HG03354 (cell line): ENCODE data around the gene ZFAND5.

Experiments
- ATAC-seq: cut with Tn5 transposase; IDR thresholded peaks from one replicate; pipeline ENCODE4 v1.9.1; 2021; ENCODE audit warnings: mild to moderate bottlenecking; ENCODE audit not compliant: unreplicated experiment, poor library complexity, severe bottlenecking

ZFAND5 gene

GRCh38 chr9:72332351-72332750, 32.7 kb downstream of the ZFAND5 start:
- ATAC-seq, result no peak

DNA sequence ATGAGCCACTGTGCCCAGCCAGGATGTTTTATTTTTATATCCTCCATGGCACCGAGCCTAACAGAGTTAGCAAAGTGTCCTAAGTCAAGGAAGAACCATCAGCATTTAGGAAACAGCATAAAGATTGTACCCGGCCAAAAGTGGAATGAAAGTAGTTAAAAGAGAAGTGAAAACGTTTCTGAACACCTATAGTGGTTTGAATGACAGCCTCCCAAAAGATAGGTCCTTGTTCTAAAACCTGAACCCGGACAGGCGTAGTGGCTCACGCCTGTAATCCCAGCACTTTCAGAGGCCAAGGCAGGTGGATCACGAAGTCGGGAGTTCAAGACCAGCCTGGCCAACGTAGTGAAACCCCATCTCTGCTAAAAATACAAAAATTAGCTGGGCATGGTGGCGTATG, 37.4 kb downstream of the ZFAND5 start:
- peak; percentile 44 for ATAC-seq

DNA sequence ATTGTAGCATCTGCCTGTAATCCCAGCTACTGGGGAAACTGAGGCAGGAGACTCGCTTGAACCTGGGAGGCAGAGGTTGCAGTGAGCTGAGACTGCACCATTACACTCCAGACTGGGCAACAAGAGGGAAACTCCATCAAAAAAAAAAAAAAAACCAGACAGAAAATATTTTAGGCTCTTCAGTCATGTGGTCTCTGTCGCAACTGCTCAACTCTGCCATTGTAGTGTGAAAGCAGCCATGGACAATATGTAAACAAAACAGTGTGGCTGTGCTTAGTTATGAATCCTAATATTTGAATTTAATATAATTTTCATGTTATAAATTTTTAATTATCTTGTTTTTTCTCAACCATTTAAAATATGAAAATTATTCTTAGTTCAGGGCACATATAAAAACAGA, 38.4 kb downstream of the ZFAND5 start:
- no peak for ATAC-seq

DNA sequence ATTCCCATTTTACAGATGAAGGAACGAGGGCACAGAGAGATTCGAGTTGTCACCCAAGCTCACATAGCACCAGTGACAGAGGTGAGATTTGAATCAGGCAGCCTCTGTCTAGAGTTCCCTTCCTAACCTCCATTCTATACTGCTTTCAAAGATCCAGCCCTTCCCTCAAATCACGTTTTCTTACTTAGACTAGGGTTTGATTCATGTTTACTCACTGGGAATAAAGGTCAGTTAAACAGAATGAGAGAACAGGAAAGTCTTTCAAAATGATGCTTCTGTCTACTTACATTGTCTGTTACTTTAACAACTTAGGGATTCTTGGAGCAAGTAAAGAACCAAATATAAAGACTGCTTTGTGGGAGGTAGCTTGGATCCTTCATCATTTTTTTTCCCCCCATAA, 40.0 kb downstream of the ZFAND5 start:
- ATAC-seq, result no peak

DNA sequence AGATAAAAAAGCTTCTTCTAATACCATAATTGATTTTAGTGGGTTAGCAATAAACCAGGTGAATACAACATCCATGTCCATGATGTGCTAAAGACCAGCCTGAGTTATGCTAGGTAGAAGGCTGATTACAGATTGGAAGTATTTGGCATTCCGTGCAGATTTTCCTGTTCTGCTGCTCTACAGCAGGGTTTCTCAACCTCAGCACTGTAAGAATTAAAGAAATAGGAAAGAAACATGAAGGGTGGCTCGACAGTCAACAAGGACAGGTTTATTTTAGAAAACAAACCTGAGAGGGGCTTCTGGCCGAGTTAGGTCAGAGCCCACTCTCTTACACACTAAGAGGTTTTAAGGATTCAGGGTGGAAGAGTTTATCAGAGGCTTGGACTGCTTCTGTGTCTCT, 42.3 kb downstream of the ZFAND5 start:
- no peak for ATAC-seq

DNA sequence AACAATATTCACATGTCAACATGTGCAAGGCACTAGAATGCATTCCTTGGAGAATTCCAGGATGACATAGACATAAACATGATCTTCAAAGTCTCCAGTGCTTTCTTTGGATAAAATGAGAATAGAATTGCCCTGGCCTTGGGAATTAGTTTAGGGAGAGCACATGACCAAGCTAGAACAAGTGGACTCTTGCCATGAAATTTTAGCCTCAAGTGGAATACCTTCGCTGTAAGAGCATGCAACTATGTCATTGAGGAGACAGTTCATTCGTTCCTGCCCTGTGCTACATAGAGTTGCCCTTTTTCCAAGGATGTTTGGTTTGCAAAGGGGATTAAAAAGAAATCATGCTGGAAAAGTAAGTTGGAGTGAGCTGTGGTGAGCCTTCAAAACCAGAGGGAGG, 42.7 kb downstream of the ZFAND5 start:
- no peak for ATAC-seq

DNA sequence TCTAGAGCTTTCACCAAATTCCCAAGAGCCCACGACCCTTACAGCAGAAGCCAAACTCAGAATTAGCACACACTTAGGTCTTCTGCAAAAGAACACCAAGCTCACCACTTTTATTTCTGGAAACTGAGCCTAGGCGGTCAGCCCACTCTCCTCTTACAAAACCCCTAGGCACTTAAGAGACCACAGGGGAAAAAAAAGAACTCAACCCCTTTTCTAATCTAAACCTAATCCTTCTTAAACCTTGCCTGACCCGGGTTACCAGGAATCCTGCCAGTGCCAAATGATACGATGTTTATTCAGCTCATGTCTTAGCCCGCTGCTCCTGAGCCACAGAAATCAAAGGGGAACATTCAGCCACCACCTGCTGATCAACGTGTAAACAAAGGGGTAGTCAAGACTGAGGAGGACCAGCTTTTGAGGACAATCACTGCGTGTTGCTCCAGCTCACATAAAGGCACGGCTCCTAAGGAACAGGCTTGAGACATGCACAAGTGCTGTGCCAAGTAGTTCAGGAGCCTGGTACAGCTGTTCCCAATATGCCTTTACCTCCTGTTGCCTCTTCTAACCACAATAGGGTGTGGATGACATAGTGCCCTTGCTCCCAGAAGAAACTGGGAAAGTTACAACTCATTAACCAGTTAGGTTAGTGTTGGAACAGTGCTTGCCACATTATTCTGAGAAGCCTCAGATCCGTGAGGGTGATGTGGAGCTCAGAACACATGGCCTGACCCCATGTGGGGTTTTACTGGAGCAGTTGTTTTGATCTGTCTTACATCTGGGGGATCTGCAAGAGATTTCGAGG, 49.3 kb downstream of the ZFAND5 start:
- ATAC-seq, result no peak

DNA sequence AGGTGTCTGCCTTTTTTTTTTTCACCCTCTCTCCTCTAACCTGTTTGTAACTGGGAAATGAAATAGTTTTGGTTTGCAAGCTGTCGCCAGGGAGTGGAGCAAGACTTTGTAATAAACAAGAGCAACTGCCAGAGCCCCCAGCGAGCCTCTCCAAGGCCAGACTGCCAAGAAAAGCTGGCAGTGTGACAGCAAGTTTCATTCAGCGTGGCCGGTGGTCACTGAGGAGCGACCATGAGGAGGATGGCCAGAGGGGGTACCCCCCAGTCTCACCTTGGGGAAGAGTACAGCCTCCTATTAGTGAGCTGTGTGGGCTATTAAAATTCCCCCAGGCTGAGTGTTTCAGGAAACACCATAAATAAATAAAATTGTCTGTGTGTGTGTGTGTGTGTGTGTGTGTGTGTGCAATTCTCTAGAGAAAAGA, 49.9 kb downstream of the ZFAND5 start:
- no peak for ATAC-seq

DNA sequence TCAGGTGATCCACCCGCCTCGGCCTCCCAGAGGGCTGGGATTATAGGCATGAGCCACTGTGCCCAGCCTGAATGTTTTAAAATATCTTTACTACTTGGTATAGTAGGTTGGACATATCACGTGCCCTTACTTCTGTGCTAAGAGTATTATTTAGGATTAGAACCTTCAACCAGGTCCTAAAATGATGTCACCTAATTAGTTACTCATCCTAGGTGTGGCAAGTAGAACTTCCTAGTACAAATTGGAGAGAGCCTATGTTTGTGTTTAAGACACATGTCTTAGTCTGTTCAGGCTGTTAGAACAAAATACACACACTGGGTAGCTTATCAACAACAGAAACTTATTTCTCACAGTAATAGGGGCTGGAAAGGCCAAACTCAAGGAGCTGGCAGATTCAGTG, 51.5 kb downstream of the ZFAND5 start:
- ATAC-seq, result no peak

DNA sequence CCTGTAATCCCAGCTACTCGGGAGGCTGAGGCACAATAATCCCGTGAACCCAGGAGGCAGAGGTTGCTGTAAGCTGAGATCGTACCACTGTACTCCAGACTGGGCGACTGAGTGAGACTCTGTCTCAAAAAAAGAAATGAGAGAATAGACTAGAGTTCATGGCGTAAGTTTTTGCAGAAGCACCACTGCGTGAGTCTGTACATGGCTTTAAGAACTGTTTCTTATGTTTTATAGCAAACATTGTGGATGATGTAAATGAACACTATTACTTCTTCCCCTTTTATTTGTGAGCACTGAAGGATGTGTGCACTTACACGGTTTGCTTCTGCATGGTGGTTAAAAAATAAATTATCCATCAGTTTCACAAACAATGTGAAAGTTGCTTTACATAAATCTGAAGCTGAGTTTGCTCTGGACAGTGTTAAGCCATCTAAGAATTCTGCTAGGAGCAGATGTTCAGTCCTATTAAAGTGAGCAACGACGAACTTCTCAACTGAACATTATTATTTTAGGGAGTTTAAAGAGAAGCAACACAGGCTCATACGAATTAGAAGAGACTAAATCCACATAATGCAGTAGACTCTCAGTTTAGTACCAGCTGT, 52.5 kb downstream of the ZFAND5 start:
- ATAC-seq, result peak; percentile 90

- no peak for ATAC-seq
Observed at GRCh38 chr9:72309364-72310133, 55.5 kb downstream of the ZFAND5 start.

GRCh38 chr9:72306761-72307160, 58.2 kb downstream of the ZFAND5 start:
- ATAC-seq, result no peak

DNA sequence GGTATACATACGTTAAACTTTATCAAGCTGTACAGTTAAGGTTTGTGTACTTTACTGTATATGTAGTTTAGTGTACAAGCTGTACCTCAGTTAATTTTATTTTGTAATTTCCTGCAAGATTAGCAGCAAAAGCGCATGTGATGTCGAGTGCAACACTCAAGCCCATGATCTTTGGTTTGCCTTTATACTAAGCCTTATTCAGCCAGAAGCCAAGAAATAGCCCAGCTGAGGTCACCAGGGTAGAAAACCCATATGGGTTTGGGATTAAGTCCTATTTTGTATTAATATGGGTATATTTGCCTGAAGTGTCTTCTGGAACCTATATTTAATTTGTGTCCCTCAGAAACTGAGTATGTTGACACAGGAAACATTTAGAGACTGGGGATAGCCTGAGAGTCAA, 59.3 kb downstream of the ZFAND5 start:
- ATAC-seq, result no peak

GRCh38 chr9:72305102-72305546, 59.9 kb downstream of the ZFAND5 start:
- ATAC-seq, result peak; percentile 78

GRCh38 chr9:72304538-72304937, 60.5 kb downstream of the ZFAND5 start:
- no peak for ATAC-seq
